Upper lobe of left lung (tissue), 4 donors: ENCODE measurements around the gene SELENOI.

Experiments used
- POLR2AphosphoS5 ChIP-seq, 2 donors: sonication (generic); formaldehyde crosslinking; IDR thresholded peaks; one replicate each; pipeline ENCODE4 v1.5.1; 2017; ENCODE audit warnings: antibody characterized with exemption in 2 of 2
- TF ChIP-seq, protein P1 (sequence below), 6 experiments: fragments of 450-650 bp in 4 of 6; fragments of 200-600 bp in 2 of 6; sonication (generic) in 2 of 6; IDR thresholded peaks; one replicate each; pipeline ENCODE4 v1.5.1; 2016 to 2019; ENCODE audit warnings: antibody characterized with exemption in 6 of 6

DNA sequence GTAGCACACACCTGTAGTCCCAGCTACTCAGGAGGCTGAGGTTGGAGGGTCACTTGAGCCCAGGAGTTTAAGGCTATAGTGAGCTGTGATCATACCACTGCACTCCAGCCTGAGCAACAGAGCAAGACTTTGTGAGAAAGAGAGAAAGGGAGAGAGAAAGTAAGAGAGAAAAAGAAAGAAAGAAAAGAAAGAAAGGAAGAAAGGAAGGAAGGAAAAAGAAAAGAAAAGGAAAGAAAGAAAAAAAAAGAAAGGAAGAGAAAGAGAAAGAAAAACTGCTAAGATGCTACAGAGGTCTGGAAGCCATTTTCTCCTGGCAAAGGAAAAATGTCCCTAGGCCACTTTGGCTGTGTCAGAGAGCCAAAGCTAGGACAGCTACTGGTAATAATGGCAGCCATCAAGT is 86.4 kb downstream of the SELENOI start:
- TF ChIP-seq, protein P1, sequence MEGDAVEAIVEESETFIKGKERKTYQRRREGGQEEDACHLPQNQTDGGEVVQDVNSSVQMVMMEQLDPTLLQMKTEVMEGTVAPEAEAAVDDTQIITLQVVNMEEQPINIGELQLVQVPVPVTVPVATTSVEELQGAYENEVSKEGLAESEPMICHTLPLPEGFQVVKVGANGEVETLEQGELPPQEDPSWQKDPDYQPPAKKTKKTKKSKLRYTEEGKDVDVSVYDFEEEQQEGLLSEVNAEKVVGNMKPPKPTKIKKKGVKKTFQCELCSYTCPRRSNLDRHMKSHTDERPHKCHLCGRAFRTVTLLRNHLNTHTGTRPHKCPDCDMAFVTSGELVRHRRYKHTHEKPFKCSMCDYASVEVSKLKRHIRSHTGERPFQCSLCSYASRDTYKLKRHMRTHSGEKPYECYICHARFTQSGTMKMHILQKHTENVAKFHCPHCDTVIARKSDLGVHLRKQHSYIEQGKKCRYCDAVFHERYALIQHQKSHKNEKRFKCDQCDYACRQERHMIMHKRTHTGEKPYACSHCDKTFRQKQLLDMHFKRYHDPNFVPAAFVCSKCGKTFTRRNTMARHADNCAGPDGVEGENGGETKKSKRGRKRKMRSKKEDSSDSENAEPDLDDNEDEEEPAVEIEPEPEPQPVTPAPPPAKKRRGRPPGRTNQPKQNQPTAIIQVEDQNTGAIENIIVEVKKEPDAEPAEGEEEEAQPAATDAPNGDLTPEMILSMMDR (IDR thresholded peaks at IDR 0.05) = no peak
- no peak for TF ChIP-seq POLR2AphosphoS5 (IDR thresholded peaks at IDR 0.05)
